ENCODE results near the gene MOK.

DNA sequence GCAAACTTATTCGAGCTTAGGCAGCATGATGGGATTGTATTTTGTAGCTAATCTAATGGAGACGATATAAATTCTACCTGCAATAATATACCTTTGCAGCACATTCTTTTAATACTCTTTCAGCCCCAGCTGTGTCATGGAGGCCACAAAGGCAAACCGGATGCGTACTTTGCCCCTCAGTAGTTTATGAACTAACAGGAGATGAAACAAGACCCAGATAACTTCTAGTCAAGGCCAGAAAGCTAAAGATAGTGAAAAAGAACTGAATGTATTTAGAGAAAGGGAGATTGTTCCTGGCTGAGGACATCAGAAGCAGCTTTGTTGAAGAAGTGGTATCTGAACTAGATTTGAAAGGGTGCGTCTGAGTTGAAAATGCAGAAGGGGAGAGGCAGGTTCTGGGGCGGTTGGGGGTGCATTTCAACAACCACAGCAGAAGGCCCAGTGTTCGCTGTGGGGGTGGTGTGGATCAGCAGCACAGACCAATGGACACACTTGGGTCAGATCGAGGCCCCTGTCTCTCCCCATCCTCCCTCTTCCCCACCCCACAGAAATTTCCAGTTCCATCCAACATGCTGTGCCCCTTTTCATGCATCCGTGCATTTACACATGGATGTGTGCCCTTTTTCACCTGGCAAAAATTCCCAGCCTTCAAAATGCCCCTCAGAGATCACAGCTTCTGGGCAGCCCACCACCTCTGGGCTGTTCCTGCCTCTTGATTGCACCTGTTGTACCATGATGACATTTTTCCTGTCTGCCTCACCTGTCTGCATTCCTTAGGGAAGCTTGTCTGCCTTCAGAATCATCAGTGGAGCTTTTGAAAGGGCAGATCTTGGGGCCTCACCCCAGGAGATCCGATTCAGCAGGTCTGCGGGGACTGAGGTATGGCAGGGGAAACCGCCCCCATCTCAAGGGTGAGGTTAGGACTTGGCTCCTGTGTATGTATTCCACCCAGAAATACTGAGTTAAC, 16.8 kb upstream of the MOK start:
- TF ChIP-seq, protein P1, sequence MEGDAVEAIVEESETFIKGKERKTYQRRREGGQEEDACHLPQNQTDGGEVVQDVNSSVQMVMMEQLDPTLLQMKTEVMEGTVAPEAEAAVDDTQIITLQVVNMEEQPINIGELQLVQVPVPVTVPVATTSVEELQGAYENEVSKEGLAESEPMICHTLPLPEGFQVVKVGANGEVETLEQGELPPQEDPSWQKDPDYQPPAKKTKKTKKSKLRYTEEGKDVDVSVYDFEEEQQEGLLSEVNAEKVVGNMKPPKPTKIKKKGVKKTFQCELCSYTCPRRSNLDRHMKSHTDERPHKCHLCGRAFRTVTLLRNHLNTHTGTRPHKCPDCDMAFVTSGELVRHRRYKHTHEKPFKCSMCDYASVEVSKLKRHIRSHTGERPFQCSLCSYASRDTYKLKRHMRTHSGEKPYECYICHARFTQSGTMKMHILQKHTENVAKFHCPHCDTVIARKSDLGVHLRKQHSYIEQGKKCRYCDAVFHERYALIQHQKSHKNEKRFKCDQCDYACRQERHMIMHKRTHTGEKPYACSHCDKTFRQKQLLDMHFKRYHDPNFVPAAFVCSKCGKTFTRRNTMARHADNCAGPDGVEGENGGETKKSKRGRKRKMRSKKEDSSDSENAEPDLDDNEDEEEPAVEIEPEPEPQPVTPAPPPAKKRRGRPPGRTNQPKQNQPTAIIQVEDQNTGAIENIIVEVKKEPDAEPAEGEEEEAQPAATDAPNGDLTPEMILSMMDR (conservative IDR thresholded peaks at IDR 0.05 in 1 of 2, IDR thresholded peaks at IDR 0.05 in 1 of 2; ENCODE audit: low read depth in 1 of 2, low read length in 2 of 2): no peak
- TF ChIP-seq EZH2 (IDR thresholded peaks at IDR 0.05; ENCODE audit: low read length, missing control alignments): no peak
